ENCODE data around the gene MPDZ. TPM values are rescaled to one million over a fixed set of nuclear protein-coding genes. Genes with fewer than 3 reads are reported as not detected.

The MPDZ gene
- total RNA-seq, 1 donor from 2014 or later = 31.0 TPM

GRCh38 chr9:13291718-13292117, 12.2 kb upstream of the MPDZ start:
- TF ChIP-seq CTCF (IDR thresholded peaks at IDR 0.05; ENCODE audit: insufficient read depth, low read depth, low read length) (peak; percentile 13), EZH2 (IDR thresholded peaks at IDR 0.05; ENCODE audit: insufficient read depth, low read length) (no peak)
- H3K27me3 ChIP-seq (ENCODE audit: insufficient read depth, low read length) = no peaks in the 10 kb centered on the region
- H3K9me3 ChIP-seq (ENCODE audit: insufficient read depth, low read depth, low read length) = peaks cover under 1% of the 10 kb centered on the region
- no peaks in the 10 kb centered on the region for H3K9me3 Mint-ChIP-seq (ENCODE audit: unreplicated experiment)
- H3K27ac ChIP-seq (ENCODE audit: low read depth, low read length) = no peak overlapping the region
- no peak overlapping the region for H3K4me2 ChIP-seq (ENCODE audit: low read length)
- H3K9ac ChIP-seq (ENCODE audit: low read length) = no peak overlapping the region
- no peaks in the 10 kb centered on the region for H3K4me1 ChIP-seq (ENCODE audit: insufficient read depth, low read length)
- FAIRE-seq = no peak
- no peaks in the 10 kb centered on the region for H3K27me3 Mint-ChIP-seq (ENCODE audit: low read depth, unreplicated experiment)
- no peaks in the 10 kb centered on the region for H4K20me1 ChIP-seq (ENCODE audit: insufficient read depth, low read length)
- no peaks in the 10 kb centered on the region for H3K36me3 ChIP-seq (ENCODE audit: insufficient read depth, low read length)
- no peak overlapping the region for H3K4me3 Mint-ChIP-seq (ENCODE audit: unreplicated experiment)
- H3K4me1 Mint-ChIP-seq (ENCODE audit: low read depth, unreplicated experiment) = no peaks in the 10 kb centered on the region
- no peak overlapping the region for H2AFZ ChIP-seq (ENCODE audit: low read depth, low read length)
- no peaks in the 10 kb centered on the region for H3K36me3 Mint-ChIP-seq (ENCODE audit: low read depth, unreplicated experiment)
- DNase-seq (ENCODE audit: low read depth) = no peak
- H3K27ac Mint-ChIP-seq (ENCODE audit: unreplicated experiment) = no peak overlapping the region
- H3K4me3 ChIP-seq (ENCODE audit: insufficient read depth, low read depth, low read length) = no peak overlapping the region
- H3K79me2 ChIP-seq (ENCODE audit: insufficient read depth, low read length) = no peaks in the 10 kb centered on the region

- no peak overlapping the region for H3K4me3 Mint-ChIP-seq (ENCODE audit: unreplicated experiment)
- H3K4me3 ChIP-seq (ENCODE audit: insufficient read depth, low read depth, low read length) = no peak overlapping the region
- H3K36me3 ChIP-seq (ENCODE audit: insufficient read depth, low read length) = no peaks in the 10 kb centered on the region
- no peak overlapping the region for H3K9ac ChIP-seq (ENCODE audit: low read length)
- no peaks in the 10 kb centered on the region for H3K9me3 Mint-ChIP-seq (ENCODE audit: unreplicated experiment)
- H3K27me3 ChIP-seq (ENCODE audit: insufficient read depth, low read length) = no peaks in the 10 kb centered on the region
- H3K9me3 ChIP-seq (ENCODE audit: insufficient read depth, low read depth, low read length) = no peaks in the 10 kb centered on the region
- H3K4me1 Mint-ChIP-seq (ENCODE audit: low read depth, unreplicated experiment) = peaks cover 17% of the 10 kb centered on the region
- no peak overlapping the region for H3K27ac ChIP-seq (ENCODE audit: low read depth, low read length)
- H3K4me2 ChIP-seq (ENCODE audit: low read length) = no peak overlapping the region
- H2AFZ ChIP-seq (ENCODE audit: low read depth, low read length) = no peak overlapping the region
- FAIRE-seq (peak; percentile 67), DNase-seq (ENCODE audit: low read depth) (no peak)
- H3K27ac Mint-ChIP-seq (ENCODE audit: unreplicated experiment) = no peak overlapping the region
- H3K79me2 ChIP-seq (ENCODE audit: insufficient read depth, low read length) = no peaks in the 10 kb centered on the region
- no peaks in the 10 kb centered on the region for H3K36me3 Mint-ChIP-seq (ENCODE audit: low read depth, unreplicated experiment)
- peaks cover 5% of the 10 kb centered on the region for H3K4me1 ChIP-seq (ENCODE audit: insufficient read depth, low read length)
- no peaks in the 10 kb centered on the region for H4K20me1 ChIP-seq (ENCODE audit: insufficient read depth, low read length)
- TF ChIP-seq EZH2 (IDR thresholded peaks at IDR 0.05; ENCODE audit: insufficient read depth, low read length) (no peak), CTCF (IDR thresholded peaks at IDR 0.05; ENCODE audit: insufficient read depth, low read depth, low read length) (no peak)
- H3K27me3 Mint-ChIP-seq (ENCODE audit: low read depth, unreplicated experiment) = no peaks in the 10 kb centered on the region
These were observed 4.5 kb upstream of the MPDZ start for GRCh38 chr9:13284011-13284410.

- FAIRE-seq (no peak), DNase-seq (ENCODE audit: low read depth) (peak; percentile 46)
- Mint-ChIP-seq H3K4me1 (ENCODE audit: low read depth, unreplicated experiment) (peaks cover 17% of the 10 kb centered on the region), H3K36me3 (ENCODE audit: low read depth, unreplicated experiment) (no peaks in the 10 kb centered on the region), H3K4me3 (ENCODE audit: unreplicated experiment) (no peak overlapping the region), H3K9me3 (ENCODE audit: unreplicated experiment) (no peaks in the 10 kb centered on the region), H3K27me3 (ENCODE audit: low read depth, unreplicated experiment) (no peaks in the 10 kb centered on the region), H3K27ac (ENCODE audit: unreplicated experiment) (no peak overlapping the region)
- H3K9me3 ChIP-seq (ENCODE audit: insufficient read depth, low read depth, low read length) = no peaks in the 10 kb centered on the region
- TF ChIP-seq CTCF (IDR thresholded peaks at IDR 0.05; ENCODE audit: insufficient read depth, low read depth, low read length) (no peak), EZH2 (IDR thresholded peaks at IDR 0.05; ENCODE audit: insufficient read depth, low read length) (no peak)
- H3K4me3 ChIP-seq (ENCODE audit: insufficient read depth, low read depth, low read length) = no peak overlapping the region
- no peak overlapping the region for H3K4me2 ChIP-seq (ENCODE audit: low read length)
- H4K20me1 ChIP-seq (ENCODE audit: insufficient read depth, low read length) = no peaks in the 10 kb centered on the region
- H3K27ac ChIP-seq (ENCODE audit: low read depth, low read length) = no peak overlapping the region
- no peak overlapping the region for H2AFZ ChIP-seq (ENCODE audit: low read depth, low read length)
- H3K27me3 ChIP-seq (ENCODE audit: insufficient read depth, low read length) = no peaks in the 10 kb centered on the region
- H3K79me2 ChIP-seq (ENCODE audit: insufficient read depth, low read length) = peaks cover 8% of the 10 kb centered on the region
- H3K36me3 ChIP-seq (ENCODE audit: insufficient read depth, low read length) = no peaks in the 10 kb centered on the region
- H3K4me1 ChIP-seq (ENCODE audit: insufficient read depth, low read length) = peaks cover 5% of the 10 kb centered on the region
- H3K9ac ChIP-seq (ENCODE audit: low read length) = no peak overlapping the region
These were observed 3.5 kb upstream of the MPDZ start for GRCh38 chr9:13282998-13283397.

Data from astrocyte (in vitro differentiated cells and primary cell).